NT2/D1 (cell line): Measurements from ENCODE around the gene GNB1.
"Not testable (repeated sequence)": the region's sequence is repeated elsewhere in the genome, so short reads cannot be mapped to it uniquely, and the experiment has no call there.

Experiments
- DNase-seq: peaks from one replicate; pipeline ENCODE4 v3.0.0-alpha.2; 2011; ENCODE audit warnings: low read depth, low spot score
- H3K27me3 ChIP-seq: 2 replicates; pipeline ENCODE4 v1.6.0; 2011; ENCODE audit warnings: mild to moderate bottlenecking; ENCODE audit not compliant: insufficient read length, insufficient read depth
- H3K36me3 ChIP-seq: 2 replicates; pipeline ENCODE4 v1.6.1; 2011; ENCODE audit warnings: mild to moderate bottlenecking, low read length, mixed read lengths; ENCODE audit not compliant: insufficient read depth, insufficient read length
- H3K4me1 ChIP-seq: 2 replicates; pipeline ENCODE4 v1.5.1; 2011; ENCODE audit not compliant: insufficient read depth, insufficient read length
- H3K4me3 ChIP-seq: 2 replicates; pipeline ENCODE4 v1.5.1; 2011; ENCODE audit warnings: low read depth; ENCODE audit not compliant: insufficient read length
- H3K9ac ChIP-seq: 2 replicates; pipeline ENCODE4 v1.6.0; 2011; ENCODE audit warnings: low read depth; ENCODE audit not compliant: insufficient read length
- H3K9me3 ChIP-seq: 2 replicates; pipeline ENCODE4 v1.5.1; 2011; ENCODE audit warnings: mild to moderate bottlenecking, low read length; ENCODE audit not compliant: insufficient read depth
- SUZ12 ChIP-seq: IDR thresholded peaks from 2 replicates; pipeline ENCODE4 v1.6.1; 2011; ENCODE audit not compliant: insufficient read length, insufficient read depth; ENCODE audit errors: extremely low read depth
- YY1 ChIP-seq: IDR thresholded peaks from 2 replicates; pipeline ENCODE4 v1.6.1; 2011; ENCODE audit not compliant: insufficient read length, insufficient read depth
- ZNF274 ChIP-seq: IDR thresholded peaks from 2 replicates; pipeline ENCODE4 v1.6.1; 2011; ENCODE audit warnings: mild to moderate bottlenecking, low read depth, low read length

The GNB1 gene

DNA sequence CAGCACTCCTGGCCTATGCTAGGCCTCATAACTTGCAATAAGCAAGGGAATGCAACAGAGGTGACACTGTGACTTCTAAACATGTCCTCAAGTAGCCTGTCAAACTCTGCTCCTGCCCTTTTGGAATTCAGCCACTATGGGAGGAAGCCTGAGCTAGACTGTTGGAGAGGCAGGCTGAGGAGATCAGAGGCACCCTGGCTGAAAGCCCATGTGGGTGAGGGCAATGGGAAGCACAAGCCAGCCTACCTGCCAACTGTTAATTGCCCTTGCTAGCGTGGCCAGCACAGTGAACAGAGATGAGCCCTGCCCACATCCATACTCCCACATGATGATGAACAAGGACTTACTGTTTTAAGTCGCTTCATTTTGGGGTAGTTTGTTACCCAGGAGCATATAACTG lies 17.7 kb downstream of the GNB1 start:
- peaks cover 60% of the 10 kb centered on the region for H3K36me3 ChIP-seq
- DNase-seq: no peak
- no peak overlapping the region for H3K4me3 ChIP-seq
- H3K4me1 ChIP-seq: peaks cover 14% of the 10 kb centered on the region
- H3K9me3 ChIP-seq: no peaks in the 10 kb centered on the region
- TF ChIP-seq YY1 (no peak), ZNF274 (no peak), SUZ12 (no peak)
- H3K27me3 ChIP-seq: no peaks in the 10 kb centered on the region
- no peak overlapping the region for H3K9ac ChIP-seq

- Histone ChIP-seq H3K9ac (peak overlapping the region; percentile 11), H3K36me3 (peaks cover 56% of the 10 kb centered on the region), H3K4me3 (no peak overlapping the region), H3K9me3 (no peaks in the 10 kb centered on the region), H3K27me3 (no peaks in the 10 kb centered on the region), H3K4me1 (peaks cover 12% of the 10 kb centered on the region)
- no peak for TF ChIP-seq ZNF274
- no peak for TF ChIP-seq YY1
- TF ChIP-seq SUZ12: no peak
- DNase-seq: no peak
Measured at GRCh38 chr1:1872329-1872994, 18.4 kb downstream of the GNB1 start.

DNA sequence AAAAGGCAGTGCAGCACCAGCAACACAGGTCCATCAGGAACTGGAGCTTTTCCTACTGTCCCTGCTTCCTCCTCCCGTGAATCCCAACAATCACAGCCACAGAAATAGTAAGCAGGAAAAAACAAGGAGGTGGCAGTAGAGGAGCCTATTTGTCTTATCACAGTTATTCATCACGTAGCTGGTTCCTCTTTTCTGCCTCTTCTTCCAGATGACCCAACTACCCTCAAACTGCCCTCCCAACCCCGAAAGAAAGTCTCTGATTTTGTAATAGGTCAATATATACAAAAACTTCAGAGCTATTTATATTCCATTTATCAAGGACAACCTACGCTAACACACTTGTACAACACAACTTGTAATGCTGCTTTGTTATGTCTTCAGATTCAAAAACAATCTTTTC lies 21.4 kb downstream of the GNB1 start:
- peaks cover 32% of the 10 kb centered on the region for H3K36me3 ChIP-seq
- no peaks in the 10 kb centered on the region for H3K27me3 ChIP-seq
- H3K4me3 ChIP-seq: no peak overlapping the region
- TF ChIP-seq SUZ12: no peak
- TF ChIP-seq ZNF274: no peak
- TF ChIP-seq YY1: no peak
- no peak for DNase-seq
- no peak overlapping the region for H3K9ac ChIP-seq
- H3K9me3 ChIP-seq: no peaks in the 10 kb centered on the region
- H3K4me1 ChIP-seq: peaks cover 5% of the 10 kb centered on the region

DNA sequence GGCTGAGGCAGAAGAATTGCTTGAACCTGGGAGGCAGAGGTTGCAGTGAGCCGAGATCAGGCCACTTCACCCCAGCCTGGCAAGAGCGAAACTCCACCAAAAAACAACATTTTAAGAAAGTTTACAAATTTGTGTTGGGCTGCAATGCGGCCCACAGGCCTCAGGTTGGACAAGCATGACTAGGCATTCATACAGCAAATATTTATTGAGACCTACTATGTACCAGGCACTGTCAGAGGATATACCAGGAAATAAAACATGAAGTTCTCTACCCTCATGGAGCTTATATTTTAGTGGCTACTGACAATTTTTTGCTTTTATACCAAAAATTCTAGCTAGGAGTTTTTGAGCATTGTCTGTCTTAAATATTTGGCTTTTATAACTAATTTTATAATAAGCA lies 23.7 kb downstream of the GNB1 start:
- DNase-seq: no peak
- Histone ChIP-seq H3K9ac (no peak overlapping the region), H3K27me3 (no peaks in the 10 kb centered on the region), H3K4me3 (no peak overlapping the region), H3K4me1 (peaks cover 5% of the 10 kb centered on the region), H3K36me3 (peaks cover 19% of the 10 kb centered on the region), H3K9me3 (no peaks in the 10 kb centered on the region)
- TF ChIP-seq YY1 (no peak), ZNF274 (no peak), SUZ12 (no peak)

- H3K36me3 ChIP-seq: peaks cover 15% of the 10 kb centered on the region
- DNase-seq: no peak
- no peak overlapping the region for H3K9ac ChIP-seq
- TF ChIP-seq SUZ12: no peak
- no peak for TF ChIP-seq YY1
- TF ChIP-seq ZNF274: no peak
- no peaks in the 10 kb centered on the region for H3K27me3 ChIP-seq
- no peak overlapping the region for H3K4me3 ChIP-seq
- H3K4me1 ChIP-seq: peaks cover 8% of the 10 kb centered on the region
- no peaks in the 10 kb centered on the region for H3K9me3 ChIP-seq
Measured at GRCh38 chr1:1862905-1863547, 27.9 kb downstream of the GNB1 start.

- not testable (repeated sequence) for H3K9ac ChIP-seq, H3K27me3 ChIP-seq, H3K4me3 ChIP-seq, H3K9me3 ChIP-seq, H3K4me1 ChIP-seq, DNase-seq
- H3K36me3 ChIP-seq: peaks cover 24% of the 10 kb centered on the region
Measured at GRCh38 chr1:1861761-1862310, 29.1 kb downstream of the GNB1 start.

DNA sequence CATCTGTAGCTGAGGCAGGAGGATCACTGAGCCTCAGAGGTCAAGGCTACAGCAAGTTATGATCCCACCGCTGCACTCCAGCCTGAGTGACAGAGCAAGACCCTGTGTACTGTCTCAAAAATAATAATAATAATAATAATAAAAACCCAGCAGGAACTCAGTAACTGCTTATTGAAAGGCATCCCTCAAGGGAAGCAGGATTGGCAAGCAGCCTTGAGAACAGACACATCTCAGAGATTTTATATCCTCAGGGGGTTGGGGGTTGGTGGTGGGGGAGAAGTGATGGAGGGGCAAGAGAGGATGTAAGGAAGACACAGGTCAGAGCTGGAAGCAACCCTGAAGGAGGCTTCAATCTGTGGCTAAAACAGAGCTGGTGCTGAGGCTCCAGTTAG lies 29.6 kb downstream of the GNB1 start:
- no peaks in the 10 kb centered on the region for H3K9me3 ChIP-seq
- no peak overlapping the region for H3K9ac ChIP-seq
- H3K4me3 ChIP-seq: no peak overlapping the region
- peaks cover 8% of the 10 kb centered on the region for H3K4me1 ChIP-seq
- H3K36me3 ChIP-seq: peaks cover 24% of the 10 kb centered on the region
- H3K27me3 ChIP-seq: no peaks in the 10 kb centered on the region
- no peak for DNase-seq
- no peak for TF ChIP-seq YY1
- TF ChIP-seq SUZ12: no peak
- no peak for TF ChIP-seq ZNF274

GRCh38 chr1:1859970-1860697 lies 30.8 kb downstream of the GNB1 start:
- H3K9me3 ChIP-seq, DNase-seq, H3K4me1 ChIP-seq, H3K27me3 ChIP-seq, H3K9ac ChIP-seq, H3K4me3 ChIP-seq: not testable (repeated sequence)
- peaks cover 24% of the 10 kb centered on the region for H3K36me3 ChIP-seq
